ENCODE data around the gene TESK2.

GRCh38 chr1:45300669-45300997 is 190.3 kb downstream of the TESK2 start:
- TF ChIP-seq CTCF (IDR thresholded peaks at IDR 0.05) (no peak), POLR2A (IDR thresholded peaks at IDR 0.05) (no peak)

Measured in adrenal gland (tissue), 5 donors.